Measurements from ENCODE around the gene NT5DC4.

DNA sequence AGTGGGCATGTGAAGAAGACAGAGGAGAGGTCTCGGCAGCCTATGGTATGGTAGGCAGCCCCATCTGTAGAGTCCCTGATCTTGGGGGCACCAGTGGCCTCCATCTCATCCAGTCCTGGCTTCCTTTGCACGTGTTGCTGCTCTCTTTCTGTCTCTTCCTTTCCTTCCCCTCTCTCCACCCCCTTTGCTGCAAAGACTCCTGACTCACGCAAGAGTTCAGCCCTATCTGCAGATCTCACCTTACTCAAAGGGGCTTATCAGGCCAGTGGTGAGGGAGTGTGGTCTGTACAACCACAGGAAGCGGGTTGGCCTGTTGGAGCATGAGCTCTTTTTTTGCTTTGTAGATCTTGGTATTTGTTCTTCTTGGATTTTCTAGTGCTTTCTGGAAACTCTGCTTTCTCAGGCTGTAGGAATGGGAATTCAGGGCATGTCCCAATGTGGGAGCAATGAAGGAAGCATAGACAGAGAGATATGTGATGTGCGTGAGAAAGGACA lies 14.6 kb upstream of the NT5DC4 start:
- no peak for TF ChIP-seq POLR2A (IDR thresholded peaks at IDR 0.05; ENCODE audit: low read length)
- no peak for TF ChIP-seq GATA1 (IDR thresholded peaks at IDR 0.05; ENCODE audit: low read depth, low read length)
